Lower leg skin (tissue), 4 donors: Measurements from ENCODE around the gene HDAC4. TPM values are rescaled to one million over a fixed set of nuclear protein-coding genes. Genes with fewer than 3 reads are reported as not detected.

ENCODE experiments used
- DNase-seq, 2 donors: peaks; one replicate each; pipeline ENCODE4 v3.0.0-alpha.2; 2019; ENCODE audit warnings: low spot score in 2 of 2
- H3K4me3 ChIP-seq: fragments of 200-600 bp; sonication (generic); 2 replicates; pipeline ENCODE4 v1.5.1; 2017; ENCODE audit warnings: mild to moderate bottlenecking, low read depth; ENCODE audit not compliant: poor library complexity, severe bottlenecking
- CTCF ChIP-seq, 3 donors: fragments of 450-650 bp; IDR thresholded peaks; one replicate each; pipeline ENCODE4 v1.5.1; 2016; ENCODE audit warnings: antibody characterized with exemption in 3 of 3, mild to moderate bottlenecking in 3 of 3, moderate library complexity in 2 of 3
- POLR2A ChIP-seq, 2 donors: fragments of 450-650 bp; IDR thresholded peaks; one replicate each; pipeline ENCODE4 v1.6.1; 2016 to 2017; ENCODE audit warnings: antibody characterized with exemption in 2 of 2, mild to moderate bottlenecking in 1 of 2, moderate library complexity in 1 of 2
- whole genome bisulfite sequencing, 2 donors: methylation state at CpG; one replicate each; pipeline ENCODE4 v1.1.5; 2018; 5-methylcytosine and 5-hydroxymethylcytosine counted together
- intact Hi-C: fragments of 100-400 bp; cut with DNase I; formaldehyde crosslinking; loops from one replicate; pipeline ENCODE4 v1.15.0; 2023; ENCODE audit warnings: low total_unique reads
- total RNA-seq, 4 donors: library from RNA; depleted of rRNA; stranded (reverse); fragments of >200 nt; gene quantifications; one replicate each; pipeline ENCODE4 v1.1.0, GENCODE V29; 2016

Gene HDAC4
- total RNA-seq, 4 donors from 2014 or later: 27.4 to 85.5 (median 57.9) TPM

DNA sequence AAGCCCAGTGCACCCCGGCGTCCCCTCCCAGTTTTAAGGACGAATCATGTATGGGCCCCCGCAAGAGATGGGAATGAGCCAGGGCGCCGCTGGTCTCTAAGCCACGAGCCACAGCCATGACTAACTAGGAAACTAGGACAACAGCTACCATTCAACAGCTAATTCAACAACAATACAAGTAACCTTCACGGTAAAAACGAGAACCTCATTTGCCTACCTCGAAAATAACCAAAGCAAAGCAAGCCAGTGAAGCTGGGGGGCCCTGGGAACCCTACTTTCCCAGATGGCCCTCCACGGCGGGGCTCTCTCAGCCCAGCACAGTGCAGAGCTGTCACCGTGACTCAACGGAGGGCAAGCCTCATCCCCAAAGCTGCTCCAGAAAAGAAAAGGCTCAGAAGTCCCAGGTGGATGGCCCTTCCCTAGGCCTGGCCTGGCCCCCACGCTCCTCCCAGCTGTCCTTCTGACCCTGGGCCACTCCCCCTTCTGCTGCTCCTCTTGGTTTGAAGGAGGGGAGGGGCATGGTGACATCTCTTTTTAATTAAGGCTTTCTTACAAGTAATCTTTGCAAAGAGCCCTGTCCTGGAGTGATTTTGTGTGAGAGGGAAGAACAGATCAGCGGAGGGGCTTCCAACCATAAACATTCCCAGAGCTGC lies 126.3 kb downstream of the HDAC4 start:
- 54 to 59% methylated on average over 16 of the region's 16 CpGs for WGBS, 2 donors
- peak; percentile 43 to 93 for DNase-seq
- TF ChIP-seq CTCF (IDR thresholded peaks at IDR 0.05): no peak
- no peak for TF ChIP-seq POLR2A (IDR thresholded peaks at IDR 0.05)
- no peak overlapping the region for H3K4me3 ChIP-seq
- intact Hi-C loops: no loop called here

DNA sequence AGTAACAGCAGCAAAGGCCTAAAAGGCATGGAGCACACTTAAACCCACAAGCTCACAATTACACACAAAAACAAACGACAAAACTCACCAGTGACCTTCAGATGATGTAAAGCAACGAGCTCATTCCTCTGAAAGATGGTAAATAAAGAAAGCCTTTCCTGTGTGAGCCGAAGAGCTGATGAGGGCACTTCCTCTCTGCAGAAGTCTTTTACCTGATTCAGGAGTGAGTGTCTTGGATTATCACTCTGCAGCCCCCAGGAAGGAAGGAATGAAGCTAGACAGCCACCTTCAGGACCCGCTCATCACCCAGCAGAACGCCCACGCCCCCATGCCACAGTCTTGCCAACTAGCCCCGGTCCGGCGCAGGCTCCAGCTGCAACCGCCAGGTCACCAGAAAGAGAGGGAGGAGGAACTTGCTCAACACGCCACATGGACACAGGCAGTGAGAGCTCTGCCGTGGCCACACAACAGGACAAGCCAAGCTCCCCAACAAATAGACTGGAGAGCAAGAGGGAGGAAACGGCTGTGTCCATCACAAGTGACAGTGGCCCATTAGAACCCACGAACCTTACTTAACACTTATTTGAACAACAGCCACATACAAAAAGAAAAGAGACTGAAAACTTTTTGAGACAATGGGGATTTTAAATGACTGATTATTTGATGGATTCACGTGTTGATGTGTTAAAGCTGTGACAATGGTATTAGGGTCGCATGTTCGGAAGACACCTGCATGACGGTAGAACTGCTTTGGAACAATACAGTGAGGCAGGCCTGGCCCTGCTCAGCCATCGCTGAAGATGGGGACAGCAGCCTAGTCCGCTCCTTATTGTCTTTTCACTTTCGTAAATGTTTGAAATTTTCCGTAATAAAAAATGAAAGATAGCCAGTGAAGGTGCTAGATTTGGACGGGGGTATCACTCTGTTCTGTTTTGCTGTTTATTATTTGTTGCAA lies 127.3 kb downstream of the HDAC4 start:
- WGBS, 2 donors: 85 to 87% methylated on average over 23 of the region's 23 CpGs
- H3K4me3 ChIP-seq: no peak overlapping the region
- DNase-seq: peak in 1 of 2 donors; percentile 84
- TF ChIP-seq CTCF (IDR thresholded peaks at IDR 0.05) (no peak), POLR2A (IDR thresholded peaks at IDR 0.05) (no peak)
- intact Hi-C loops: no loop called here

DNA sequence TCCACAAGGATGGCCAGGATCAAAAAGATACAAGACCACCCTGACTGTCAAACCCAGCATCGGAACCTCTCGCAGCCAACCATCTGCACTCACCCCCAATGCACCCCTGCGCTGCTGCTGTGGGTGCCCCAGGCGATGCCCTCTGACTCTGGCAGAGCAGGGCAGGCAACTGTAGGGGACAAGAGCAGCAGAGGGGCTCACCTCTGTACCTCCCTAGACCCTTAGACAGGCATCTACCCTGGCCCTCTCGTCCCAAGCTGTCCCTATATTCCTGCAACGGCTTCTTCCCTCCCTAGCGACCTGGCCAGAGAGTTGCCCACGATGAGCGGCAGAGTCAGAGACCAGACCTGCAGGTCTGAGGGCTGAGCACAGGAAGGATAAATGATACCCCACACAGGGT lies 128.2 kb downstream of the HDAC4 start:
- WGBS, 2 donors: 97% methylated on average over 9 of the region's 9 CpGs
- TF ChIP-seq POLR2A (IDR thresholded peaks at IDR 0.05) (no peak), CTCF (IDR thresholded peaks at IDR 0.05) (no peak)
- DNase-seq: peak in 1 of 2 donors; percentile 80
- intact Hi-C loops: no loop called here
- no peak overlapping the region for H3K4me3 ChIP-seq

GRCh38 chr2:239271882-239272281 lies 128.9 kb downstream of the HDAC4 start:
- no peak overlapping the region for H3K4me3 ChIP-seq
- TF ChIP-seq POLR2A (IDR thresholded peaks at IDR 0.05): no peak
- TF ChIP-seq CTCF (IDR thresholded peaks at IDR 0.05): no peak
- WGBS, 2 donors: 52 to 66% methylated on average over 5 of the region's 5 CpGs
- peak in 1 of 2 donors; percentile 56 for DNase-seq
- intact Hi-C loops: no loop called here

GRCh38 chr2:239271471-239271870 lies 129.3 kb downstream of the HDAC4 start:
- peak in 1 of 2 donors; percentile 70 for DNase-seq
- intact Hi-C loops: no loop called here
- TF ChIP-seq POLR2A (IDR thresholded peaks at IDR 0.05) (no peak), CTCF (IDR thresholded peaks at IDR 0.05) (no peak)
- no peak overlapping the region for H3K4me3 ChIP-seq
- WGBS, 2 donors: 84 to 85% methylated on average over 11 of the region's 11 CpGs
